Astrocyte (in vitro differentiated cells and primary cell): Measurements from ENCODE around the gene SLA2. TPM values are rescaled to one million over a fixed set of nuclear protein-coding genes. Genes with fewer than 3 reads are reported as not detected.

ENCODE experiments used
- DNase-seq: peaks from one replicate; pipeline ENCODE4 v3.0.0-alpha.2; 2010; ENCODE audit warnings: low read depth
- FAIRE-seq: peaks from 2 replicates; lab custom pipeline; 2011; peaks lifted over from hg19 to GRCh38; lab: Jason Lieb, UNC
- H2AFZ ChIP-seq: 2 replicates; pipeline ENCODE4 v1.6.0; 2012; ENCODE audit warnings: low read depth, low read length, inconsistent platforms
- H3K27ac ChIP-seq: 2 replicates; pipeline ENCODE4 v1.5.1; 2011; ENCODE audit warnings: low read depth, low read length, inconsistent platforms
- H3K27me3 ChIP-seq: 2 replicates; pipeline ENCODE4 v1.6.0; 2011; ENCODE audit warnings: low read length, inconsistent platforms; ENCODE audit not compliant: insufficient read depth
- H3K36me3 ChIP-seq: 2 replicates; pipeline ENCODE4 v1.5.1; 2011; ENCODE audit warnings: low read length, inconsistent platforms; ENCODE audit not compliant: insufficient read depth
- H3K4me1 ChIP-seq: 2 replicates; pipeline ENCODE4 v1.5.1; 2011; ENCODE audit warnings: low read length, inconsistent platforms; ENCODE audit not compliant: insufficient read depth
- H3K4me2 ChIP-seq: 2 replicates; pipeline ENCODE4 v1.6.0; 2012; ENCODE audit warnings: low read length, inconsistent platforms
- H3K4me3 ChIP-seq: 2 replicates; pipeline ENCODE4 v1.5.1; 2011; ENCODE audit warnings: low read depth, mild to moderate bottlenecking, low read length, inconsistent platforms; ENCODE audit not compliant: insufficient read depth
- H3K79me2 ChIP-seq: 2 replicates; pipeline ENCODE4 v1.6.0; 2012; ENCODE audit warnings: mild to moderate bottlenecking, low read length, inconsistent platforms; ENCODE audit not compliant: insufficient read depth
- H3K9ac ChIP-seq: 2 replicates; pipeline ENCODE4 v1.6.0; 2012; ENCODE audit warnings: mild to moderate bottlenecking, low read length, inconsistent platforms
- H3K9me3 ChIP-seq: 2 replicates; pipeline ENCODE4 v1.5.1; 2012; ENCODE audit warnings: low read depth, mild to moderate bottlenecking, low read length, inconsistent platforms; ENCODE audit not compliant: insufficient read depth
- H4K20me1 ChIP-seq: 2 replicates; pipeline ENCODE4 v1.6.0; 2012; ENCODE audit warnings: low read length, inconsistent platforms; ENCODE audit not compliant: insufficient read depth
- H3K27ac Mint-ChIP-seq: one replicate; pipeline ENCODE4 v1.8.0; 2021; ENCODE audit warnings: mild to moderate bottlenecking, mixed read lengths; ENCODE audit not compliant: unreplicated experiment
- H3K27me3 Mint-ChIP-seq: one replicate; pipeline ENCODE4 v1.8.0; 2021; ENCODE audit warnings: low read depth, mixed read lengths; ENCODE audit not compliant: unreplicated experiment
- H3K36me3 Mint-ChIP-seq: one replicate; pipeline ENCODE4 v1.8.0; 2021; ENCODE audit warnings: low read depth, mixed read lengths; ENCODE audit not compliant: unreplicated experiment
- H3K4me1 Mint-ChIP-seq: one replicate; pipeline ENCODE4 v1.8.0; 2021; ENCODE audit warnings: low read depth, mixed read lengths; ENCODE audit not compliant: unreplicated experiment
- H3K4me3 Mint-ChIP-seq: one replicate; pipeline ENCODE4 v1.8.0; 2021; ENCODE audit warnings: mild to moderate bottlenecking, moderate library complexity, mixed read lengths; ENCODE audit not compliant: unreplicated experiment
- H3K9me3 Mint-ChIP-seq: one replicate; pipeline ENCODE4 v1.8.0; 2021; ENCODE audit warnings: mild to moderate bottlenecking, mixed read lengths; ENCODE audit not compliant: unreplicated experiment
- EZH2 ChIP-seq: IDR thresholded peaks from 2 replicates; pipeline ENCODE4 v1.6.1; 2012; ENCODE audit warnings: mild to moderate bottlenecking, low read length, inconsistent platforms; ENCODE audit not compliant: insufficient read depth
- total RNA-seq: library from RNA; stranded (reverse); gene quantifications from 2 replicates; pipeline ENCODE4 v1.2.1, GENCODE V29; 2021
- TF ChIP-seq, protein P1 (sequence below): IDR thresholded peaks from 2 replicates; pipeline ENCODE4 v1.5.1; 2011; ENCODE audit warnings: low read depth, mild to moderate bottlenecking, inconsistent platforms, low read length, moderate library complexity; ENCODE audit not compliant: insufficient read depth

SLA2 gene
- total RNA-seq, 1 donor from 2014 or later, result 0.14 TPM

- H3K4me1 Mint-ChIP-seq, result no peaks in the 10 kb centered on the region
Observed at GRCh38 chr20:36670665-36671357, 24.8 kb upstream of the SLA2 start.

DNA sequence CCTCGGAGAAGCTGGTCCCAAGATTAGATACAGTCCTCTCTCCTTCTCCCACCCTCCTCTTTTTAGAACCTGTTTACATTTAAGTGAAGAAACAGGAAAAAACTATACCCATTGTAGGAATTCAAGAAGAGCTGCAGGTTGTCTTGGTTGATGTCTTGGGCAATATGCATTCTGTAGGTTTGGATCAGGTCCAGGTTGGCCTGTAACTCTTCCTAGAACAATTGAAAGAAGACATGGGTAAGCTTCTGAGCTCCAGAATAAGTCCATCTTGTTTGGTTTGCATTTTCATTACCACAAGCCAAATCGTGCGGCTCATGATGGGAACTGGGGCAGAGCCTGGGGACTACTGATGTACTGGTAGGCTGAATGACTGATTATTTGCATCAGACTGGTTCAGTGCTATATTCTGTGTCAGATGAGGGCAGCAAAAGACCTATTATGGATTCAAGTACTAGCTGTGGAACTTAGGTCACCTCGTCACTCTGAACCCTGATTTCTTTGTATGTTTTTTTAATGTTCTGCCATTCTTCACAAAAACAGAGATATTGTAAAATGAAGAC, 20.3 kb upstream of the SLA2 start:
- Histone ChIP-seq H3K9ac (no peak overlapping the region), H3K4me3 (no peak overlapping the region), H3K4me2 (no peak overlapping the region), H3K27ac (no peak overlapping the region), H3K79me2 (no peaks in the 10 kb centered on the region), H2AFZ (no peak overlapping the region), H3K27me3 (no peaks in the 10 kb centered on the region), H4K20me1 (no peaks in the 10 kb centered on the region), H3K4me1 (no peaks in the 10 kb centered on the region), H3K36me3 (no peaks in the 10 kb centered on the region), H3K9me3 (no peaks in the 10 kb centered on the region)
- FAIRE-seq (no peak), DNase-seq (no peak)
- H3K9me3 Mint-ChIP-seq, result no peaks in the 10 kb centered on the region
- H3K27ac Mint-ChIP-seq, result no peak overlapping the region
- H3K4me1 Mint-ChIP-seq, result no peaks in the 10 kb centered on the region
- TF ChIP-seq EZH2, result no peak
- TF ChIP-seq, protein P1, sequence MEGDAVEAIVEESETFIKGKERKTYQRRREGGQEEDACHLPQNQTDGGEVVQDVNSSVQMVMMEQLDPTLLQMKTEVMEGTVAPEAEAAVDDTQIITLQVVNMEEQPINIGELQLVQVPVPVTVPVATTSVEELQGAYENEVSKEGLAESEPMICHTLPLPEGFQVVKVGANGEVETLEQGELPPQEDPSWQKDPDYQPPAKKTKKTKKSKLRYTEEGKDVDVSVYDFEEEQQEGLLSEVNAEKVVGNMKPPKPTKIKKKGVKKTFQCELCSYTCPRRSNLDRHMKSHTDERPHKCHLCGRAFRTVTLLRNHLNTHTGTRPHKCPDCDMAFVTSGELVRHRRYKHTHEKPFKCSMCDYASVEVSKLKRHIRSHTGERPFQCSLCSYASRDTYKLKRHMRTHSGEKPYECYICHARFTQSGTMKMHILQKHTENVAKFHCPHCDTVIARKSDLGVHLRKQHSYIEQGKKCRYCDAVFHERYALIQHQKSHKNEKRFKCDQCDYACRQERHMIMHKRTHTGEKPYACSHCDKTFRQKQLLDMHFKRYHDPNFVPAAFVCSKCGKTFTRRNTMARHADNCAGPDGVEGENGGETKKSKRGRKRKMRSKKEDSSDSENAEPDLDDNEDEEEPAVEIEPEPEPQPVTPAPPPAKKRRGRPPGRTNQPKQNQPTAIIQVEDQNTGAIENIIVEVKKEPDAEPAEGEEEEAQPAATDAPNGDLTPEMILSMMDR, result no peak
- H3K36me3 Mint-ChIP-seq, result peaks cover 8% of the 10 kb centered on the region
- no peaks in the 10 kb centered on the region for H3K27me3 Mint-ChIP-seq
- H3K4me3 Mint-ChIP-seq, result no peak overlapping the region

More at GRCh38 chr20:36670665-36671357, 24.8 kb upstream of the SLA2 start:
- no peaks in the 10 kb centered on the region for H3K4me1 ChIP-seq
- TF ChIP-seq, protein P1, result no peak
- no peak for TF ChIP-seq EZH2
- H4K20me1 ChIP-seq, result no peaks in the 10 kb centered on the region
- H3K27ac ChIP-seq, result no peak overlapping the region
- H3K27me3 ChIP-seq, result no peaks in the 10 kb centered on the region
- Mint-ChIP-seq H3K4me3 (no peak overlapping the region), H3K36me3 (peaks cover 3% of the 10 kb centered on the region), H3K9me3 (no peaks in the 10 kb centered on the region), H3K27ac (no peak overlapping the region), H3K27me3 (no peaks in the 10 kb centered on the region)
- H2AFZ ChIP-seq, result no peak overlapping the region
- no peaks in the 10 kb centered on the region for H3K36me3 ChIP-seq
- FAIRE-seq, result no peak
- H3K4me3 ChIP-seq, result no peak overlapping the region
- no peak overlapping the region for H3K4me2 ChIP-seq
- no peaks in the 10 kb centered on the region for H3K79me2 ChIP-seq
- no peak for DNase-seq
- H3K9ac ChIP-seq, result no peak overlapping the region
- no peaks in the 10 kb centered on the region for H3K9me3 ChIP-seq

GRCh38 chr20:36663031-36663430, 17.0 kb upstream of the SLA2 start:
- DNase-seq (no peak), FAIRE-seq (no peak)
- Histone ChIP-seq H3K4me1 (no peaks in the 10 kb centered on the region), H3K4me3 (no peak overlapping the region), H4K20me1 (no peaks in the 10 kb centered on the region), H3K27ac (no peak overlapping the region), H3K79me2 (no peaks in the 10 kb centered on the region), H3K9ac (no peak overlapping the region), H3K27me3 (no peaks in the 10 kb centered on the region), H3K4me2 (no peak overlapping the region), H2AFZ (no peak overlapping the region), H3K36me3 (no peaks in the 10 kb centered on the region), H3K9me3 (no peaks in the 10 kb centered on the region)
- TF ChIP-seq EZH2, result no peak
- TF ChIP-seq, protein P1, result no peak
- Mint-ChIP-seq H3K4me1 (no peaks in the 10 kb centered on the region), H3K4me3 (no peak overlapping the region), H3K36me3 (peaks cover 7% of the 10 kb centered on the region), H3K27me3 (no peaks in the 10 kb centered on the region), H3K9me3 (no peaks in the 10 kb centered on the region), H3K27ac (no peak overlapping the region)
